Measurements from ENCODE around the gene CD19. TPM values are rescaled to one million over a fixed set of nuclear protein-coding genes. Genes with fewer than 3 reads are reported as not detected.

The CD19 gene
- total RNA-seq, 1 donor from 2014 or later, result not detected

DNA sequence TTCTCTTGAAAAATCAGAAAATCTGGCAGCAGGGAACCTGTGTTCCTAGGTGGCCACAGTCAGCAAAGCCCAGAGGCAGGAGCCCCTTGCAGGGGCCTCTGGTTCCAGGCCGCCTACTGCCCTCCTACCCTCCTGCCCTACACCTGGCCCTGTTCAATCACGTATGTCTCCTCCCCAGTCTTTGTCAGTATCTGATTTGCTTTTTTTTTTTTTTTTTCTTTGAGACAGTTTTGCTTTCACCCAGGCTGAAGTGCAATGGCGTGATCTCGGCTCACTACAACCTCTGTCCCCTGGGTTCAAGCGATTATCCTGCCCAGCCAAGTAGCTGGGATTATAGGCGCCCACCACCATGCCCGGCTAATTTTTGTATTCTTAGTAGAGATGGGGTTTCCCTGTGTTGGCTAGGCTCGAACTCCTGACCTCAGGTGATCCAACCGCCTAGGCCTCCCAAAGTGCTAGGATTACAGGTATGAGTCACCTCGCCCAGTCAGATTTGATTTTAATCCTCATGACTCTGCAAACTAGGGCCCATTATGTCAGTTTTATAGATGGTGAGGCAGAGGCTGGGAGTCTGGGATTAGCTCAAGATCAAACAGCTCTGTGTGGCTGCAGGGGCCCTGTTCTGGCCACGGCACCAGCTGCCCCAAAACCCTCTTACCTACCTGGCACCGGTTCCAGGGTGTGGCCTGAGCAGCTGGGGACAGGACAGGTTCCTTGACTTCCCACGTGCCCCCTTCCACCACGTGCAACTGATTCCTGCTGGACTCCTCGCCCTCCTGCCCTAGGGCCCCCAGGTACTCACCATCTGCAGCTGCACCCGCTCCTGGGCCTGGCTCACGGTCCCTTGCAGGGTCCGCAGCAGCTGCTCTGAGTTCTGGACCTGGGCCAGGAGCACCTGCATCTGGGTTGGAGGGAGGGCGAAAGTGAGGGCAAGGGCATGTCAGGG is 21.4 kb upstream of the CD19 start:
- TF ChIP-seq, protein P1, sequence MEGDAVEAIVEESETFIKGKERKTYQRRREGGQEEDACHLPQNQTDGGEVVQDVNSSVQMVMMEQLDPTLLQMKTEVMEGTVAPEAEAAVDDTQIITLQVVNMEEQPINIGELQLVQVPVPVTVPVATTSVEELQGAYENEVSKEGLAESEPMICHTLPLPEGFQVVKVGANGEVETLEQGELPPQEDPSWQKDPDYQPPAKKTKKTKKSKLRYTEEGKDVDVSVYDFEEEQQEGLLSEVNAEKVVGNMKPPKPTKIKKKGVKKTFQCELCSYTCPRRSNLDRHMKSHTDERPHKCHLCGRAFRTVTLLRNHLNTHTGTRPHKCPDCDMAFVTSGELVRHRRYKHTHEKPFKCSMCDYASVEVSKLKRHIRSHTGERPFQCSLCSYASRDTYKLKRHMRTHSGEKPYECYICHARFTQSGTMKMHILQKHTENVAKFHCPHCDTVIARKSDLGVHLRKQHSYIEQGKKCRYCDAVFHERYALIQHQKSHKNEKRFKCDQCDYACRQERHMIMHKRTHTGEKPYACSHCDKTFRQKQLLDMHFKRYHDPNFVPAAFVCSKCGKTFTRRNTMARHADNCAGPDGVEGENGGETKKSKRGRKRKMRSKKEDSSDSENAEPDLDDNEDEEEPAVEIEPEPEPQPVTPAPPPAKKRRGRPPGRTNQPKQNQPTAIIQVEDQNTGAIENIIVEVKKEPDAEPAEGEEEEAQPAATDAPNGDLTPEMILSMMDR (IDR thresholded peaks at IDR 0.05; ENCODE audit: borderline replicate concordance), result no peak
- no peak for DNase-seq

DNA sequence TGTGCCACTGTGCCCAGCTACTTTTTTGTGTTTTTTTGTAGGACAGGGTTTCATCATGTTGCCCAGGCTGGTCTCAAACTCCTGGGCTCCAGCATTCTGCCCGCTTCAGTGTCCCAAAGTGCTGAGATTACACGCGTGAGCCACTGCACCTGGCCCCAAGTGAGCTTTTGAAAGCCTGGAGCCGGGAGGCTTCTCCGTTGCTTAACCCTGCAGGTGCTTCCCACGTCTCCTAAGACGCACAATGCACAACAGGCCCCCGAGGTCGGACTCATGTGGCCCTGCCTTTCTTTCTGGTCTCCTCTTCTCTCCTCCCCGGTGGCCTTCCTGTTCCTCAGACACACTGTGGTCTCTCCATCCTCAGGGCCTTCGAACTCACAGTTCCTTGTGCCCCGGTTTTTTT is 19.2 kb upstream of the CD19 start:
- Histone ChIP-seq H3K27ac (replicated peaks) (no peak overlapping the region), H3K27me3 (ENCODE audit: low read depth) (no peaks in the 10 kb centered on the region), H3K4me1 (no peaks in the 10 kb centered on the region), H3K9me3 (replicated peaks) (no peaks in the 10 kb centered on the region), H3K36me3 (peaks cover 96% of the 10 kb centered on the region), H3K4me3 (no peak overlapping the region)
- TF ChIP-seq, protein P1 (IDR thresholded peaks at IDR 0.05; ENCODE audit: borderline replicate concordance), result no peak
- no peak for DNase-seq
- intact Hi-C loops (cut with micrococcal nuclease), result no loop called here

More for the DNA sequence above, 21.4 kb upstream of the CD19 start:
- no peak overlapping the region for H3K27ac ChIP-seq (replicated peaks)
- intact Hi-C loops (cut with micrococcal nuclease), result no loop called here
- peaks cover 93% of the 10 kb centered on the region for H3K36me3 ChIP-seq
- H3K4me1 ChIP-seq, result no peaks in the 10 kb centered on the region
- H3K27me3 ChIP-seq (ENCODE audit: low read depth), result no peaks in the 10 kb centered on the region
- H3K4me3 ChIP-seq, result no peak overlapping the region
- H3K9me3 ChIP-seq (replicated peaks), result no peaks in the 10 kb centered on the region

DNA sequence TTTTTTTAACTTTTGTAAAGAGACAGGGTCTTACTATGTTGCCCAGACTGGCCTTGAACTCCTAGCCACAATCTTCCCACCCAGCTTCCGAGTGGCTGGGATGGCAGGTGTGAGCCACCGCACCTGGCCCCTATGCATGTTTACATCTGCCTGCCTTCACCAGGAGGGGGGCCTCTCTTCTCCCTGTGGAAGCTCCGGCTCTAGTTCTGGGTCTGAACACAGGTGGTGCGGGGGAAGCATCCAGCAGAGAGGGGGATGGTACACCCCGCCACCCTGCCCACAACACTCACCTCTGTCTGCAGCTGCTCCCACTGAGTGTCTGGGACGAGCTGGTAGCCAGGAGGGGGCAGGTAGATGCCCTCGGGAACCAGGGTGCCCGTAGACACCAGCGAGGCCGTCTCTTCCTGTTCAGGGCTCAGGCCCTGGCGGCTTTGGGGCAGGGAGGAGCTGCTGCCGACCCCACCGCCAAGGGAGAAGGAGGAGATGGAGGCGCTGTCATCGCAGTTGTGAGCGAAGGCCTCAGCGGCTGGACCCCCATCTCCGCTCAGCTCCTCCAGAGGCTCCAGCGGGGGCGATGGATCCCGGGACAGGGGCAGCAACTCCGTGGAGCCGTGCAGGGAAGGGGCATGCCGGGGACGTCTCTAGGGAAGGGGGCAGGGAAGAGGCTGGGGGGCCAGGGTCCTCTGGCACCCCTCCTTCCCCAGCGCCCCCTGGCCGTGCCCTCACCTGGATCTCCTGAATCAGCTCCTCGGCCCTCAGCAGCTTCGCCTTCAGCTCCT is 17.6 kb upstream of the CD19 start:
- intact Hi-C loops (cut with micrococcal nuclease), result no loop called here
- no peak for DNase-seq
- Histone ChIP-seq H3K4me3 (no peak overlapping the region), H3K4me1 (no peaks in the 10 kb centered on the region), H3K27ac (replicated peaks) (no peak overlapping the region), H3K27me3 (ENCODE audit: low read depth) (no peaks in the 10 kb centered on the region), H3K36me3 (peaks cover 94% of the 10 kb centered on the region), H3K9me3 (replicated peaks) (no peaks in the 10 kb centered on the region)
- TF ChIP-seq, protein P1 (IDR thresholded peaks at IDR 0.05; ENCODE audit: borderline replicate concordance), result no peak

DNA sequence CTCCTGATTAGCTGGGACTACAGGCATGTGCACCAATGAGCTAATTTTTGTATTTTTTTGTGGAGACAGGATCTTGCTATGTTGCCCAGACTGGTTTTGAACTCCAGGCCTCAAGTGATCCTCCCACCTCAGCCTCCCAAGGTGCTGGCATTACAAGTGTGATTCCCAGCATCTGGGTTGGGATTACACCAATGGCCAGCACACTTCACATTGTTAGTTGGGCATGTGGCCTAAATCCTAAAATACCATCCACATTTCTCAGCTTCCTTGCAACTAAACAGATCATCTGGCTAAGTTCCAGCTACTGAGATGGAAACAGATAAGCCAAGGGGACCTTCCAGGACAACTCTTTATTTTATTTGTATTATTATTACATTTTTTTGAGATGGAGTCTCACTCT is 16.6 kb upstream of the CD19 start:
- intact Hi-C loops (cut with micrococcal nuclease), result no loop called here
- no peaks in the 10 kb centered on the region for H3K9me3 ChIP-seq (replicated peaks)
- peaks cover 92% of the 10 kb centered on the region for H3K36me3 ChIP-seq
- TF ChIP-seq, protein P1 (IDR thresholded peaks at IDR 0.05; ENCODE audit: borderline replicate concordance), result no peak
- no peak overlapping the region for H3K4me3 ChIP-seq
- no peaks in the 10 kb centered on the region for H3K4me1 ChIP-seq
- H3K27ac ChIP-seq (replicated peaks), result no peak overlapping the region
- no peaks in the 10 kb centered on the region for H3K27me3 ChIP-seq (ENCODE audit: low read depth)
- DNase-seq, result no peak

DNA sequence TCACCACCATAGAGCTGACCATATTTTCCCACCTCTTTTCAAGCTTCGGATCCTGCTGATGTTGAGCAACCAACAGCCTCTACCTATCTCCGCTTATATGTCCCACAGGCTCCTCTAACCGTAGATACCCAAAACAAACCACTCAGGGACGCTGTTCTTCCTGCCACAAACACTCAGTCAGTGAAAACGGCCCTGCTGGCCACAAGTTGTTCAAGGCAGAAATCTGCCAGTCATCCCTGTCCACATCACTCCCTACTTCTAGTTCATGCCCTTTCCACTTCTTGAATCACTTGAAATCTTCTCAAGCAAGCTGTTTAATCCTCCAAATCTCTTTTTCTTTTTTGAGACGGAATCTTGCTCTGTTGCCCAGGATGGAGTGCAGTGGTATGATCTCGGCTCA is 14.7 kb upstream of the CD19 start:
- no peak overlapping the region for H3K27ac ChIP-seq (replicated peaks)
- peaks cover 89% of the 10 kb centered on the region for H3K36me3 ChIP-seq
- no peaks in the 10 kb centered on the region for H3K27me3 ChIP-seq (ENCODE audit: low read depth)
- DNase-seq, result no peak
- no peaks in the 10 kb centered on the region for H3K4me1 ChIP-seq
- no peaks in the 10 kb centered on the region for H3K9me3 ChIP-seq (replicated peaks)
- intact Hi-C loops (cut with micrococcal nuclease), result no loop called here
- H3K4me3 ChIP-seq, result no peak overlapping the region
- TF ChIP-seq, protein P1 (IDR thresholded peaks at IDR 0.05; ENCODE audit: borderline replicate concordance), result no peak
